ENCODE data around the gene GAREM1.

The GAREM1 gene

DNA sequence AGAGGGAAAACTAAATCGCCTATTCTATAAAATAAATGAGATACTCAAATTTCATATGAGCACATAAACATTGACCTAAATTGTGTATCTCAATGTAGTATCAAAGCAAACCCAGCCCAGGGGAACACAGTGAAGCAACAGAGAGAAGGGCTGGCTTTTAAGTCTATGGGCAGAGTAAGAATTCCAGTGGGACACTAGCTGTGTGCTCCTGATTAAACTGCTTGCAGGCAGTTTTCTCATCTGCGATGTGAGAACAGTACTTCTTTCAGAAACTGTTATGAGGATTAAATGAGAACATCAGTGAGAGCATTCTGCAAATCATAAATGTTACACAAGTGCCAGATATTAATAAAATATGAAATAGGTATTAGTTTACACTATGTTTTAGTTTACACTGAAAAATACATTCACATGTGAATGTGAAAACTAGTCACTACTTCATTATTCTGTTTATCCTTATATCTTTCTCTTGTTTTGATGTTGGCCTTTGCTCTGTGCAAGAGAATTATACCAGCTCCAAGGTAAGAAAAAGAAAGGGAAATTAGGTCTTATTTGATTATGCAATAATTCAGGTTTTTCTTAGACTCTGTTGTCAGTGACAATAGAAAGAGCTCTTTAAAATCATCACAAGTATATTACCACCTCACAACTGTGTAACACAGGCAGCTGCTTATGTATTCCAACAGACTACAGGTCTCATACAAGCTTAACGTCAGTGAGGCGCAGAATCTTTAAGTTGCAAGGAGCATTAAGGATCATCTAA is 47.5 kb downstream of the GAREM1 start:
- DNase-seq = no peak

DNA sequence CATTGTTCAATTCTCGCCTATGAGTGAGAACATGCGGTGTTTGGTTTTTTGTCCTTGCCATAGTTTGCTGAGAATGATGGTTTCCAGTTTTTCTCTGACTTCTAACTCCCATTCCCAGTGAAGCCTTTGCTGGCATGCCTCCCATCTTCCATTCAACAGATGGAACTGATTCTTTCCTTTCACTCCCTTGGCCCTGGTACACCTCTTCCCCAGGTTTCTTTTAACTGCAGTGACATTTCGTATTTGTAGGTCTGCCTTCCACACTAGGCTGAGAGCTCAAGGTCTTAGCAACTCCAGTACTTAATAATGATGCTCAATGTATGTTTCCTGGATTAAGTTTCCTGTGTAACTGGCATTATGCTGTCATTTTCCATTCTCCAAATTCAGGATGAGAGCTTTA is 48.5 kb downstream of the GAREM1 start:
- DNase-seq = no peak

- no peak for DNase-seq
These were observed 50.5 kb downstream of the GAREM1 start for GRCh38 chr18:32420084-32420750.

GRCh38 chr18:32418148-32418547 is 52.5 kb downstream of the GAREM1 start:
- DNase-seq = no peak

GRCh38 chr18:32405588-32405987 is 65.1 kb downstream of the GAREM1 start:
- DNase-seq = no peak

GRCh38 chr18:32401621-32402020 is 69.1 kb downstream of the GAREM1 start:
- DNase-seq = no peak

DNA sequence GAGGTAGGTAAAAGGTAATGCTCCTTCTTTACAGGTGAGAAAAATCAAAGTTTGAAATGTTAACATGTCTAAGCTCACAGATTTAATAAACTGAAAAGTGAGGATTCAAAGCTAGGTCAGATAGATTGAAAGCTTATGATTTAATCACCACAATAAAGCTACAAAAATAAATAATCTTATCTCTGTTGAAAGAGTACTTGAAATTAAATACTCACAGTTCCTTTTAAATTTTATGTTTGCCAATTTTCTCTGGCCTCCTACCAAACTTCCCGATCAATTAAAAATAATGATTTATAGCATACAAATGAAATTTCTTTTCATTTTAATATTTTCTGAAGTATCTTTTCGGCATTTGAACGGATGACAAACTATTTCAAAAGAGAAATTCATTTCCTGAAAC is 77.3 kb downstream of the GAREM1 start:
- DNase-seq = no peak

GRCh38 chr18:32391126-32391525 is 79.6 kb downstream of the GAREM1 start:
- no peak for DNase-seq

GRCh38 chr18:32389858-32390257 is 80.8 kb downstream of the GAREM1 start:
- DNase-seq = no peak

DNA sequence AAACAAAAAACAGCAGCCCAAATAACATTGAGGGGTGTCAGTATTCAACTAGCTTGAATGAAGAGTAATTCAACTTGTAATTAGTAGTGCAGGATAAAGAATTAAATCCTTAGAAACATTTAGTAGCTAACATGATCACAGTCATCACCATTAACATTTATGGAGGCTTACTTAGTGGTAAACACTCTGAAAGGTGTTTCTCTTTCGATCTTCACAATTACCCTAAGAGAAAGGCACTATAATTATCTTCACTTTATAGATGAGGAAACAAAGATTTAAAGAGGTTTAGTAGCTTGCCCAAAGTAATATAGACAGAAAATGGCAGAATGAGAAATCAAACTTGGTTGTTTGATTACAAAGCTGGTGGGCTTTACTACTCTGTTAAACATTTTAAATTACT is 81.5 kb downstream of the GAREM1 start:
- no peak for DNase-seq

DNA sequence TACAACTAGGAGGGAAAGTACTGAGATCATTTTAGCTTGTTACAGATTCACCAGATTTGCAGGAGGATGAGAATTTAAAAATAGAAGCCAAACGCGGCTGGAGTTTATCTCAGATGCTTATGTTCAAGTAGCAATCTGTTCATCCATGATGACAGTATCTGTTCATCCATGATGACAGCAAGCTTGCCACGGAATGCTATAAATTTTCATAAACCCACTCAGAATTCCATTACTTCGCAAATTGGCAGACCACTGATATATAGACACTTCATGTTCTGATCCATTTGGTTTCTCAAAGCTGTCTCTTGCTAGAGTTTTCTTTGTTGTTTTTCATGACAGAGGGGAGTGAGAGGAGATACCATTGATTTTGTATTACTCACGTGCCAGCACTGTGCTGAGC is 84.2 kb downstream of the GAREM1 start:
- DNase-seq = no peak

DNA sequence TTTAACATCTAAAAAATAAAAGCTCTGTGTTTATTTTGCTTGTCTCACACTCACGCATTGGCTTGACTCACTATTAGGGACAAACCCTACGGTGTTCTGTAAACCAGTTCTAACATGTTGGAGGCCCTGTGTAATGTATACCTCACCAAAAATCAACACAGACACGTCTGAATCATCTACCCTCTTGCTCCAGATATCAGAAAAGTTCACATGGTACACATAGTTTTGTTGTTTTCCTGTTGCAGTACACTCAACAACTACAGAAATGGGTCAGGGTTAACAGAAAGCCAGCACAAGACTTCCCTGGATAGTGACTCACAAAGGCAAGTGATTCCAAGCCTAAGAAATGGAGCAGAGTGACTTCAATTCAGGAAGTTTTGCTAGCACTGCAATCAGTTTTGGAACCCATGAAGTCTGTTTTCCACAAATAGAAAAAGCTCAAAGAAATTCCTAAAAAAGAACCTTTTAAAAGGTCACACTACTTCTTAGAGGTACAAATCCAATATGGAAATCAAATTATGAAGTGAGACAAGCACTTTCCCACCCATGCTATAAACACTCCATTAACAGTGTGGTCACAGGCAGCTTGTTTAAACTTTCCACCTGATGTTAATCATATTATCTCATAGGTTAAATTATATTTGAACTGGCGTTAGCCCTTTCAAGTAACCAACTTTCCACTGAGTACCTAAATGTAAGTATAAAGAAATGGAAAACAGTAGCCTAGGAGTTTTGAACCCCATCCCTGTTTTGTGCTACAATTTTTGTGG is 87.4 kb downstream of the GAREM1 start:
- DNase-seq = no peak

- no peak for DNase-seq
These were observed 88.9 kb downstream of the GAREM1 start for GRCh38 chr18:32381761-32382160.

DNA sequence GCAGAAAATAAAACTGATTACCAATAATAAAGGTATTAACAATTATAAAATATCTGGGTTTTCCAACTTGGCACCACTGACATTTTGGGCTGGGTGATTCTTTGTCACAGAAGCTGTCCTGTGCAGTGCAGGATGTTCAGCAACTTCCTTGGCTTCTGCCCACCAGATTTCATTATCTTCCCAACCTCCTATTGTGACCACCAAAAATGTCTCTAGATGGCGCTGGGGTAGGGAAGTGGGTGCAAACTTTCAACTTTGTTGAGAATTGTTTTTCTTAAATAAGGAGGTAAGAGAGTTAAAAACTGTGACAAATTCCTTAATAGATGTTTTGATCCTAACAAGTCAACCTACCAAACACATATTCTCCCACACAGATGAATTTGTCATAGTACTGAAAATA is 90.1 kb downstream of the GAREM1 start:
- DNase-seq = no peak

DNA sequence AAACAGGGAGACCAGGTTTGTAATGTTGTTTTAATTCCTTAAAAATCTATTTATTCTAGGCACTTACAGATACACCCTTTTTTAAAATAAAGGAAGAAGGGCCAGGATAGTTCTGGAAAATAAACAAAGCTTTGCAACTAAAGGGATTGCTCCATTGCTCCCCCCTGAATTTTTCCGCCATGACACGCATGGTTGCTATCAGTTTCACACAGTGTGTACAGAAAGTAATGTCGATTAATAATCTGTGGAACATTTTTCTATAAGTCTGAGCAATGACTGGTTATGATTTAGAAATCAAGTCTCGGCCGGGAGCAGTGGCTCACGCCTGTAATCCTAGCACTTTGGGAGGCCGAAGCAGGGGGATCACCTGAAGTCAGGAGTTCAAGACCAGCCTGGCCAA is 90.8 kb downstream of the GAREM1 start:
- no peak for DNase-seq

DNA sequence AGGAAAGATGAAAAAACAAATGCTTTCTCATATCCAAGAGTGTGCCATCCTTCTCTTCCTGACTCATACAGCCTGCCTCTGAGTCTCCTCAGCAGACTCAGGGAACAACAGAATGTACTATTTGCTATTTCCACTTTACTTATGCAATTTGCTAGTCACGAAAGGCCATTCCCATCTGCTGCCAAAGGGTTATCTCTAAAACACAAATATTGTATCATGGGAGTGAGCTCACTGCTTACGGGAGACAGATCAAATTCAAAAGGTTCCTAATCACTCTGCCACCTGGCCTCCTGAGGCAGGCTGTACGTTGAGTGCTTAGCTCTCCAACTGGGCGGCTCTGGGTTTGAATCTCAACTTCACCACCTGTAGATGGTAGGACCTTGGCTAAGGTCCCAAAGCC is 92.0 kb downstream of the GAREM1 start:
- no peak for DNase-seq

DNA sequence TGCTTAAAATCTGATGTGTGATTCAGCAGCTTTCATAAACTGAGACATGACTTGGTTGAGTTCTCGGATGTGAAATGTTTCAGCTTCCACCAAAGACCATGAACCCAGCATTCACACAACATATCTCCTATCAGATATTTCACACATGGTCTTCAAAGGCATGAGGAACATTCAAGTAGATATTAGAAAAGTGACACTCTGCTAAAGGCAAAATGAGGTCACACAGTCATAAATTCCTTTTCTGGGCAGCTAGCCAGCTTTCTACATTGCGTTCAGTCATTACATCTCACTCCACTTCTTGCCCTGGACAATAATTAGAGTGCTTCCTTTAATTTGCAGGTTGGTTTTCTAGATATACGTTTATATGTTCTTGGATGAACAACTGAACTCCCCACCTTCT is 96.7 kb downstream of the GAREM1 start:
- no peak for DNase-seq

GRCh38 chr18:32373505-32373904 is 97.2 kb downstream of the GAREM1 start:
- no peak for DNase-seq

DNA sequence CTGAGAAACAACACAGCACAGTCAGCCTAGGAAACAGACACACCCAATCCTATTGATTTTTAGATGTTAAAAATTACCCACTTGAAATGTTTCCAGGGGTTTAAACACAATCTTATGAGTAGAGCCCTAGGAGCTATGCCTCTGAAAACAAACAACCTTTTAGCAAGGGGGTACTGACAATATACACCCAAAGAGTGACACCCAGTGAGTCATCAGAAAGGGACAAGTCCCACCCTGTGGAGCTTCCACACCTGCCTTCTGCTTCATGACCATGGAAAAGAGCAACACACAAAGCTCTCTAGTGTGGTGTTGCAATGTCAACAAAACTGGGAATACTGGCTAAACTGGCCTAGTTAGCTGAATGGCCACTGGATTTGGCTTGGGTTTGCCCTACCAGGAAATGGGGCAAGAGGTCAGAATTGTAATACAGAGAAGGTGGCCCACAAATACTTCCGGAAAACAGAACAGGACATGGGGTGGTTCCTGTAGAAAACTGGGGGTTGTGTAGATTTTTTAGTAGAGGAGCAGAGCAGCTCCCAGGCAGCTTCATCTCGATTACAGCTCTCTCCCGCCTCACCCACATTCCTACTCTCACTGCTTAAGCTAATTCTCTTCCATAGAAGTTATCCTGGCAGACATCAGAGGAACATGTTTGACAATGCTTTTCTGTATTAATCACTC is 98.2 kb downstream of the GAREM1 start:
- no peak for DNase-seq

GRCh38 chr18:32372047-32372380 is 98.7 kb downstream of the GAREM1 start:
- no peak for DNase-seq

DNA sequence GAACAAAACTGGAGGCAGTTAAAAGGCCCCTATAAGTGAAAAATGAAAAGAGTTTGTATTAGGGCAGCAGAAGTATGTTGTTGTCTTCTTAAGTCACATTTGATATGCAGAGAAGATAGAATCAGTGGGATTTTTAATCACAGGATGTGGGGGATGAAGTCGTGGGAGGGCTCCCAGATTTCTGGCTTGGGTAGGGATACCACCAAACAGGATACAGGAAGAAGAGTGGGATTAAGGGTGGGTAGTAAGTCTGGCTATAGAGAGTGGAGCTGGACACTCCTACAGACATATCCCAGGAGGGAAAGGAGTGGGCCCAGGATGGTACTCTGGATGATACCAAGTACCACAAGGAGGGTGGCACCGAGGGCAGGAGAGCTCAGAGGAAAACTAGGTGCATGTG is 99.3 kb downstream of the GAREM1 start:
- DNase-seq = no peak

DNA sequence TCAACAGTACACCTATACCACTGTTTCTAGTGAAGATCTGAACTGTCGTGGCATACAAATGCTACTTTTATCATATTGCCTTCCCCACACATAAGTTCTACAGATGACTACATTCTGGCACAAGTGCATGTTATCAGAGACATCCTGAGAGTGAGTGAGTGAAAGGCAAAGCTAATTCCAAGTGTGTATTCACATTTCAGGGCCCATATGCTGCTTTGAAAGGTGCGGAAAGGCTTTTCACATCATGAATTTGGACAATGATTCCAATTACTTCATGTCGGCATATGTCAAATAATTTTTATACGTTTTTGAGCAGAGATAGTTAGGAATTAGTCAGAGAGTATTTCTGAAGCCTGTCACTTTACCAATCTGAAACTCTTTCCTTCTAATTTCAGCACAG is 101.7 kb downstream of the GAREM1 start:
- no peak for DNase-seq

- no peak for DNase-seq
These were observed 102.5 kb downstream of the GAREM1 start for GRCh38 chr18:32368170-32368569.

Data from NCI-H2107 (cell line).